NCI-H226 (cell line): Measurements from ENCODE around the gene HABP2.

Experiments used
- DNase-seq: peaks from one replicate; pipeline ENCODE4 v3.0.0-alpha.2; 2015

Gene HABP2

GRCh38 chr10:113609704-113610108, 56.9 kb downstream of the HABP2 start:
- no peak for DNase-seq

- DNase-seq = no peak
Observed at GRCh38 chr10:113610631-113611601, 58.1 kb downstream of the HABP2 start.

GRCh38 chr10:113612154-113612553, 59.3 kb downstream of the HABP2 start:
- DNase-seq = no peak

GRCh38 chr10:113613427-113613826, 60.6 kb downstream of the HABP2 start:
- DNase-seq = no peak

- no peak for DNase-seq
Observed at GRCh38 chr10:113613977-113614690, 61.3 kb downstream of the HABP2 start.

GRCh38 chr10:113616244-113617074, 63.6 kb downstream of the HABP2 start:
- DNase-seq = no peak

- DNase-seq = no peak
Observed at GRCh38 chr10:113617086-113617485, 64.2 kb downstream of the HABP2 start.

- no peak for DNase-seq
Observed at GRCh38 chr10:113618338-113618737, 65.5 kb downstream of the HABP2 start.

GRCh38 chr10:113619401-113619800, 66.5 kb downstream of the HABP2 start:
- no peak for DNase-seq

- DNase-seq = no peak
Observed at GRCh38 chr10:113620511-113620910, 67.7 kb downstream of the HABP2 start.

- no peak for DNase-seq
Observed at GRCh38 chr10:113620936-113621335, 68.1 kb downstream of the HABP2 start.

GRCh38 chr10:113621799-113622198, 68.9 kb downstream of the HABP2 start:
- DNase-seq = no peak

GRCh38 chr10:113622831-113623230, 70.0 kb downstream of the HABP2 start:
- DNase-seq = no peak

- no peak for DNase-seq
Observed at GRCh38 chr10:113625461-113626186, 72.8 kb downstream of the HABP2 start.

- no peak for DNase-seq
Observed at GRCh38 chr10:113626809-113627355, 74.0 kb downstream of the HABP2 start.

GRCh38 chr10:113627836-113628235, 75.0 kb downstream of the HABP2 start:
- DNase-seq = no peak

GRCh38 chr10:113628607-113629153, 75.8 kb downstream of the HABP2 start:
- no peak for DNase-seq

- no peak for DNase-seq
Observed at GRCh38 chr10:113630929-113631533, 78.2 kb downstream of the HABP2 start.

GRCh38 chr10:113631684-113632367, 79.0 kb downstream of the HABP2 start:
- no peak for DNase-seq
